GM21381 (cell line): Measurements from ENCODE around the gene PWWP2B.

Experiments
- ATAC-seq: cut with Tn5 transposase; IDR thresholded peaks from one replicate; pipeline ENCODE4 v1.9.1; 2021; ENCODE audit warnings: mild to moderate bottlenecking, moderate library complexity; ENCODE audit not compliant: unreplicated experiment

PWWP2B gene

DNA sequence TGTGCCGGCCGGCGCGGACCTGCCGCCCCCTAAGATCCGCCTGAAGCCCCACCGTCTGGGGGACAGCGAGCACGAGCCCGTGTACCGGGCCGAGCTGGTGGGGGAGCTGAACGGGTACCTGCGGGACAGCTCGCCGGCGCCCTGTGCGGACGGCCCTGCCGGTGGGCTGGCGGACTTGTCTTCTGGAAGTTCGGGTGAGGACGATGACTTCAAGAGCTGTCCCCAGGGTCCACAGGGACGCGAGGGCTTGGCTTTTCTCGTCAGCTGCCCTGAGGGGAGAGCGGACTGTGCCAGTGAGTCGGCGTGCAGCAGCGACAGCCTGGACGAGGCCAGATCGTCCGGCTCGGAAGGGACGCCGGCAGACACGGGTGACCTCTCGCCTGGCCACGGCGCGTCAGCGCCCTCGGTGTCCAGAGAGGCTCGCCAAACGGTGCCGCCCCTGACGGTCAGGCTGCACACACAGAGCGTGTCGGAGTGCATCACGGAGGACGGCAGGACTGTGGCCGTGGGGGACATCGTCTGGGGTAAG, 8.5 kb downstream of the PWWP2B start:
- ATAC-seq, result no peak

DNA sequence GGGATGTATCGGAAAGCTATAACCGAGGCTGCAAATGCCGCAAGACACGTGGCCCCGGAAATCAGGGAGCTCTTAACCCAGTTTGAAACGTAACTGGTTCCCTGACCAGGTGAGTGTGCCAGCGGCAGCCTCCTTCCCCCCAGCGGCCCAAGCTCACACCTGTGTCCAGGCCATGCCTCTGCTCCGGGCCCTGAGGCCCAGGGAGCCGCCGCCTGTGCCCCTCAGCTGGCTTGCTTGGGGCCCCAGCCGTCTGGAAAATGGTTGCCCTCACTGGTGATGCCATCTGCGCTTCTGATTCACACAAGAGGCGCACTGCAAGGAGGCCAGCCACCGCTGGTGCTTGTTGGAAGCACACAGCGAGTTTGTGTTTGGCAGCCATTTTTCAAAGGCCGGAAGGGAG, 9.2 kb downstream of the PWWP2B start:
- ATAC-seq, result no peak

DNA sequence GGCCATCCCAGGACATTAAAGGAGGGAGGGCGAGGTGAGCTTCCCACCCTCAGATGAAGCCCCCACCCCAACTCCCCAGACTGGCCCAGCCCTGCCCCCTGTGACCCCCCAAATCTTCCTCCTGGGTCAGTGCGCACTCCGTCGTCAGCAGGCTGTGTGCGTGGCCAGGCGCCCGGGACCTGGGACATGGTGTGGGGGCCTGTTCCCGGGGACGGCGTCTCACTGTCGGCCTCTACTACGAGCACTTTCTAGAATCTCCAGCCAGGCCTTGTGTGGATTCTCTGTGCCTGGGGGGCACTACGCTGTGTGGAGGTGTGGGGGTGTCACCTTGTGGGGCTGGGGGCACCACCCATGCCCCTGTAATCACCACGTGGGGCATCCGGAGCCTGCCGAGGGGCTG, 9.8 kb downstream of the PWWP2B start:
- ATAC-seq, result no peak

DNA sequence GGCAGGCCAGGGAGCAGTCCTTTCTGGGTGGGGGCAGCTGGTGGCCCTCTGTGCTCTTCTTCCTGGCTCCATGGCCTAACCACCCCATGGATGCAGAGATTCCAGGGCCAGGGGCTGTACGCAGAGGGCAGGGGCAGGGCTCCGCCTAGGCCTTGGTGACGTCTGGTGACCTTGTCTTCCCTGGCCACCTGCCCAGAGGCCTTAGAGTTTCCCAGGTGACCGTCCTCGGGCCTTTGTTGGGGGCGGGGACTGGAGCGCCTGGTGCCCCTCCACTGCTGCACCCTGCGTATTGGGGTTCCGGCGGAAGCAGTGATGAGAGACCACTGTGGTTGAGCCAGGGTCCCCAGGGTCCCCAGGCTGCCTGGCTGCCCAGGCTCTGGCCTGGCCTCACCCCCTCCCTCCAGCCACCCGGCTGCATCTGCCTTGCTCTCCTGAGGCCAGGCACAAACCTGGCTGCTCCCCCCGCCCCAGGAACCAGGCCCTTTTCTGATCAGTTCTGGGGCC, 10.3 kb downstream of the PWWP2B start:
- ATAC-seq, result no peak

DNA sequence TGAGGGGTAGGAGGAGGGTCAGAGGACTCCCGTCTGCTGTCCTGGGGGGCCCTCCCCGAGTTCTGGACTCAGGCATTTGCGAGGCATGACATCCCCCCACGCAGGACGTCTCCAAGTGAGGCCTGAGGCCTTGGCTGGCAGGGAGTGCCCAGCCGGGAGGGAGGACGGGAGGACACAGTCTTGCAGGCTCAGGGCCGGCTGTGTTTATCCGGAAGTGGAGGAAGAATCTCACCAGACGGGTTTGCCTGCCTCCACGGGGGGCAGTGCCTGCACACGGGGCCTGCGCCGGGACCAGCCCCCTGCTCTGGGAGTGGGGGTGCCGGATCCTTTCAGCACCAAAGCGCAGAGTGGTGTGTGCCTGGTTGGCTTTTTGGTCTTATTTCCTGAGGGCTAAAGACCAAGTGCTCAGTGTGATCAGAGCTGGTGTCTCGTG, 10.9 kb downstream of the PWWP2B start:
- ATAC-seq, result no peak

DNA sequence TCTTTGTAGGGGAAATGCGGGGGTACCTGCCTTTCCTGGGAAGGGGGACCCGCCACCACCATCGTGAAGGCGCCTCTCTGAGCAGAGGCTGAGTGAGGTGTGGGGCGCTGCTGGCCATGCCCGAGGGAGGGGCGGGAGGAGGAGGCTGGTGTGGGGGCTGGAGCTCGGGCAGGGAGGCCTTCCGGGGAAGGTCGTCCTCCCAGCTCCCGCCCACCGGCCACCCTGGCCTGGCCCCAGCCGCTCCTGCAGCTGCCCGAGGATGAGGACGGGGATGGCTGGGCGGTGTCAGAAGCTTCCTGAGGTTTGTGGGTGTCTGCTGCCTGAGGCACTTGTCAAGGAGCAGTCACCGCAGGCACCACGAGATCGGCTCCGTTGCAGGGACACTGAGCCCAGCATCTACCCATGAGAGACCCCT, 11.4 kb downstream of the PWWP2B start:
- ATAC-seq, result no peak

DNA sequence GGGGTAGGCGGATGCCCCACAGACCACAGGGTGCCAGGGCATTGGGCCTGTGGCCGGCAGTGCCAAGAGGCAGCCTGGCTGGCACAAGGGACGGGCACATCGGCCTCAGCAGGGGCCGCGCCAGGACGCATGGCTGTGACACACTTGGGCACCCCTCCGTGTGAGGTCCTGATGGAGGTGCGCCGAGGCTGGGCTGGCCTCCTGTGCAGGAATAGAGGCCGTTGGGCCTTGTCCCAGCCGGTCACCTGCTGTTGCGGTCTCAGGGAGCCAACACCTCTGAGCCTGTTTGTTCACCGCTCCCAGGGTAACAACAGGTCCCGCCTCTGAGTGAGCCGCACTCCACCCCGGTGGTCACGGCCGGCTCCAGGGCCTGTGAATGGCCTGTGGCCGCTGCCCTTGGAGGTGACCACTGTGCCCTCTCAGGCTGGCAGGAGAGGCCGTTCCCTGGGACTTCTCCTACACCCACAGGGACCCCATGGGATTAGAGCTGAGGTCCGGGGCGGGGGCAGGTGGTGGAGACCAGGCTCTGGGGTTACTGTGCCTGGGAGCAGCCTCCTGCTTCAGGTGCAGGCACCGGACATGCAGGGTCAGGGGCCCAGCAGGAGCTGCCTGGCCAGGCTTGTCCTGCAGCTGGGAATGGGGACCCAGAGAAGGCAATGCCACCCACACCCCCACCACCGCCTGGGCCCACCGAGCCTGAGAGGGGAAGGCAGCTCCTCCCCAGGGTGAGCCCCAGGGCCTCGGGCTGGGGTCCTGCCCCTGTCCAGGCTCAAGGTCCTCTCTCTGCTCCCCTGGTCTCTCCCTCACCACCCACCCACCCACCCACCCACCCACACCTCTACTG, 12.0 kb downstream of the PWWP2B start:
- ATAC-seq, result no peak

DNA sequence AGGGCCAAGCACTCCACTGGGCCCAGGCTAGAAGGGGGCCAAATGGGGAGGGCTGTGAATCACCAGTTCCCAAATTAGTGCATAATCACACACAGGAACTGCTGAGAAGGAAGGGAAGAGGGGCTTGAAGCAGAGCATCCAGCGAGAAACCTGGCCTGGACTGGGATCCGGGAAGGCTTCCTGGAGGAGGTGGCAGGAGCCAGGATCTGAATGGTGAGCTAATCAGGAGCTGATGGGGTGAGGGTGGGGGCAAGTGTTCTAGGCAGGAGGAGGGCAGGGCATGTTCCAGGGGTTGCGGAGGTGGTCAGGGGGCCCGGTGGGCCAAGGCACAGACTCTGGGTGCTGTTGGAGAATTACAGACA, 12.6 kb downstream of the PWWP2B start:
- ATAC-seq, result no peak

DNA sequence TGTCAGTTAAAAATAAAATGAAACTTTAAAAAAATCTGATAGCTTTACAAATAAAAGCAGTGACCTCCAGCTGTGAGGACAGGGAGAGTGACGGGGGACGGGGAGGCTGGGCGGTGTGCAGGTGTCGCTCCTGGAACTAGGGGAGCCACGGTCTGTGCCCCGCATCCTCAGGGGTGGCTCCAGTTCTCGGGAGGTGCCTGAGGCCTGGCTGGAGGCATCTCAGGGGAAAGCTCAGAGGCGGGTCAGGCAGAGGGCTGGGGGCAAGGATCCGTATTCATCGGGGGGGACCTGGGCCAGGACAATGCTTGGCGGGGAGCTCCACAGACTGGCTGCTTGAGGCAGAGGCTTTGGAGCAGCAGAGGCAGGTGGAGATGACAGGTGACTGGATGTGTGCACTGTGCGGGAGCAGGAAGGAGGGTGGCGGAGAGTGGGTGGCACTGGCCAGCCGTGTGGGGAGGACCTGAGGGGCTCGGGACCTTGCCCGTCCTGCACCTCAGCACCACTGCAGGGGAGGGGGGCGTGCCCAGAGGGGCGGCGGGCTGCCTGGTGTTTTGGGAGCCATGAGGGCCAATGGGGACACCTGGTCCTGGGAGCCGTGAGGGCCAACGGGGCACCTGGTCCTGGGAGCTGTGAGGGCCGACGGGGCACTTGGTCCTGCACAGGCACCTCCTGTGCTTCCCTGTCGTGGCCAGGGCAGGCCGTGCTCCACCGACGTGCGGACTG, 13.2 kb downstream of the PWWP2B start:
- no peak for ATAC-seq

DNA sequence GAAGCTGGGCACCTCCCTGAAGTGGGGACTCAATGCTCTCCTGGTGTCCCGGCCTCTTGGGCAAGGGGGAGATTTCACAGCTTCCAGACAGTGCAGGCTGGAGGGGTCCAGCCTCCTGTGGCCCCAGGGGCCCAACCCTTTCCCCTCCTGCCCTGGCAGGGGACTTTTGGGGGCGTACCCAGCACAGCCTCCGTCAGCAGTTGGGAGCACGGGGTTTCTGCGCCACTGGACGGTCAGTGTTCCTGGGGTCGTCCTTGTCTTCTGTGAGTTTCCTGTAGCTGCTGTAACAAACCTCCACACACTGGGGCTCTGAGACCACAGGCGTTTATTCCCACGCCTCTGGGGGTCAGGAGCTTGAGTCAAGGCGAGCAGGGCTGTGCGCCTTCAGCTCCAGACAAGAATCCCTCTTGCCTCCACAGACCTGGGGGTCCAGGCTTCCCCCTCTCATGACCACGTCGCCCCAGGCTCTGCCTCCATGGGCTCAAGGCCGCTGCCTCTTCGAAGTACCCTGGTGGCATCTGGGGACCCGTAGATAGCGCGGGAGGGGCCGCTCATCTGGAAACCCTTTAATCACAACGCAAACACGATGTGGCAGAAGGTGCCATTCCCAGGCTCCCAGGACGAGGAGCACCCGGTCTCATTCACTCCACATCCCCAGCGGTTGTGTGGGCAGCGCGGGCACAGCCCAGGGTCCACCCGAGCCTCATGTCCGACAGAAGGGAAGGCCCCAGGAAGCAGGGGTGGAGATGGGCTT, 14.0 kb downstream of the PWWP2B start:
- ATAC-seq, result no peak

DNA sequence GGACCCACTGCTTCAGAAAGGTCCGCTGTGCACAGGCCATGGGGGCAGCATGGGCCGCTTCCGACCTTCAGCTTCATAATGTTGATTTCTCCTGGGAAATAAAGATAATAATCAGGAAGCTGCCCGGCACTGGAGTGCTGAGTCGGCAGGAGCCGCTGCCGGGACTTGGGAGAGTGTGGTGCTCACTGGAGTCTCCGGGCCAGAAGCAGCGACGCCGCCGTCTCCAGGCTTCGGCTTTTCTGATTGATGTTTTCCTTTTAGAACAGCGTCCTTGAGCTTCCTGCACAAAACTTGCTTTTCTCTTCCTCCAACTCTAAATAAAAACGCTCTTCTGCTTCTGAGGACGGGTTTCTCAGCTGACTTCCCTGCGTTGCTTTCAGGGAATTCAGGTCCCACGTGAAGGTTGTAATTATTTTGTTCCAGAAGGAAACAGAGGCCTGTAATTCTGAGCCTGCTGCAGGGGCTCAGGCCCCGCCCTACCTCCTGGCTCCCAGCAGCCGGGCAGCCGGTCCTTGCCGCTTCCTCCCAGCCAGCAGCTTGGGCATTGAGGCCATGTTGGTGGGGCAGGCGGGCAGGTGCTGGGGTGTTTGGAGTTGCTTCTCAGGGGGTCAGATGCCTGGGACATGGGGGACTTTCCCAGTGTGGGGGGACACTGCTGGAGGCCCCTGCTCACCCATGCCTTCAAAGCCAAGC, 14.7 kb downstream of the PWWP2B start:
- no peak for ATAC-seq

DNA sequence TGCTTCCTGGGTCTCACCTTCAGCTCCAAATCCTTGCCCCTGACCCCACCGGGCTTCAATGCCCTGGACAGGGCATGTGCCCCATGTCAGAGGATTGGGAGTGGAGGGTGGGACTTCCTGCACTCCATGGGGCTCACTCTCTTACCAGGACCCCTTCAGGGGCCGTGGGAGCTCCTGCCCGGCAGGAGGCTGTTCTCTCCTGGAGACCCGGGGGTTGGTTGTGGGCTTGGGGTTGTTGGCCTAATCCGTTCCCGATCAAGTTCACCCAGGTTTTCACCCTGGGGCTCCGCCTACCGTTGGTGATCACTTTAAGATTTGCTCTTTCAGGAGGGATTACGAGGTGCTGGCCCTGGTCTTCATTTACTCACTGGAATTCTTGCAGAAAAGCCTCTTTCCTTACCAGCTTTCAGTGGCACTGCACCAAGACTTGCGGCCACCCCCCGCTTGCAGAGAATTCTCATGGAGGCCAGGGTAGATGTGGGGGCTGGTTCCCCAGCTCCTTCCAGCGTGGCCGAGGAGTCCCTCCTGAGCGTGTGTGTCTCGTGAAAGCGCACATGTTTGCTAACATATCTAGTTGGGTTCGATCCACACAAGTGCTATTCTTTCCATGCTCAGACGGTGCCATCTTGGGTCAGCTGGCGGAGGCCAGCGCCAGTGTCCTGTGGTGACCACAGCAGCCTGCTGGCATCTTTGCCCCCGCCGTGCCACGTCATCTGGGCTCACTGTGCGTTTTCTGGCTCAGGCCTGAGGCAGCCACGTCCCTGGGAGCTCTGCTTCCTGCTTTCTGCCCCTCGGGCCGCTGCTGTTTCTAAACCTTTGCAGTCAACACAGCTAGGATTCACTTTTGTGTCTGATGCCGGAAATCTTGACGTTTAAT, 15.6 kb downstream of the PWWP2B start:
- ATAC-seq, result no peak

DNA sequence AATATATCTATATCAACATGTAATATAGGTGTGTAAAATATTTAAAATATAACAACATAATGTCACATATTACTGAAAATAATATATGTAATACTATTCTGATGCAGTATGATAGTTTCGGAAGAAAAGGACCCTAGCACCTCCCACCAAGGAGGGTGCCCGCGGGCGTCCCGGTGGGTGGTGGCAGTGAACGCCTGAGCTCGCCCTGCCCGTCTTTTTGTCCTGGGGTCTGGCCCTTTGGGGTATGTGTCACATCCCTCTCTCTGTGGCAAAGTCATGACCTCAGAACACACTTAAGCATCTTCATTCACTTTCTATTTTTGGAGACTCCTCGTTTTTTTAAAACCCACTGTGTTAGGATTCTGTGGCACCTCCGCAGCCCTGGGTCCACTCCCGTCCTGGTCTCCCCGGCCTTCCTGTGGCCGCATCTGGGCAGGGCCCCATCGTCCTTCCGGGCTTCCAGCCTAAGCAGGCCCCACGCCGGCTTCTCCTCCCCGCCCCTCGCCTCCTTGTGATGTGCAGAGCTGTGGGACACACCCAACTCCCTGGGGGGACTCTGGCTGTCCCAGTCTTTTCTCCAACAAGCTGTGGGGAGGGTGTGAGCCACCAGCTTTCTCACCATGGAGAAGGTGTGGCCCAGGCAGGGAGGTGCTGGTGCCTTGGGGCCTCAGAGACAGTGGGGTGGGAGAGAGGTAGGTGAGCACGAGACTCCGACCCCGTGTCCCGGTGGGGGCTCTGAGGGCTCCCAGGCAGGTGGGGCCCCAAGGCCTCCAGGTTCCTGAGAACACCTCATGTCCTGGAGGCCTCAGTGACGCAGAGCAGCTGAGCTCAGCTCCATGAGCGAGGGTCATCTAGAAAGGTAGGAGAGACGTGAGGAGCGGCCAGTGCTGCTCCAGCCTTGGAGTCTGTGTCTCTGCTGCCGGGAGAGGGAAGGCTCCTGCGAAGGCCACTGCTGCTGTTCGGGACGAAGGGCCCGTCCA, 16.5 kb downstream of the PWWP2B start:
- no peak for ATAC-seq

DNA sequence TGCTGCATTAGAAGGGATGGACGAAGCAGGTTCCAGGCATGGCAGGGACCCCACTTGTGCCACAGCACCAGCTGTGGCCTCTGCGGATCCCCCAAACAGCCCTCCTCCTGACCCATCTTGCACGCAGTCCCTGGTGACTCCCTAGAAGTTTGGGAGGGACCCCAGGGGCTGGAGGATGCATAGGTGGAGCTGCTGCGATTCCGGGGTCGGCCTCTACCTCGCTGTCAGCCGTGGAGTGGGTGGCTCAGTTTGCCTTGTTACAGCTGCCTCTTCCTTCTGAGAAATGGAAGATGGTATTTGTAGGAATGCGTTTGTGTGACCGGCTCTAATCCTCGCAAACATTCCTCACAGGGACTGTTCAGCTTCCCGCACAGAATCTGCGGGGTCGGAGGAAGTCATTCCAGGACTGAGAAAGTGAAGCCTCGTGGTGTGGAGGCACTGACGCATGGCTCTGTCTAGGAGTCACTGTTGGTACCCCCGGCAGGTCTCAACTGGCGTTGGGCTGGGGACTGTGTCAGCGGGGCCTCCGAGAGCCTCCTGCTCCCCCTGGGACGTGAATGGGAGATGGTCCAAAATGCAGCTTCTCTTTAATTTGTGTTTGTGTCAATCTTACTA, 17.5 kb downstream of the PWWP2B start:
- no peak for ATAC-seq

DNA sequence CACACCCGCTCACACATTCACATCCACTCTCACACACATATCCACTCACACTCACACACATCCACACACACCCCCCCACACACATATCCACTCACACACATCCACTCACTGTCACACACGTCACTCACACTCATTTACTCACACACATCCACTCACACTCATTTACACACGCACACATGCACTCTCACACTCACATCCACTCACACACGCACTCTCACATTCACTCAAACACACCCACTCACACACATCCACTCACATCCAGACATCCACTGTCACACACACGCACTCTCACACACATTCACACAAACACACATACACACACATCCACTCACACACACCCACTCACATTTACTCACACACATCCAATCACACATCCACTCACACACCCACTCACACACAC, 18.3 kb downstream of the PWWP2B start:
- no peak for ATAC-seq

DNA sequence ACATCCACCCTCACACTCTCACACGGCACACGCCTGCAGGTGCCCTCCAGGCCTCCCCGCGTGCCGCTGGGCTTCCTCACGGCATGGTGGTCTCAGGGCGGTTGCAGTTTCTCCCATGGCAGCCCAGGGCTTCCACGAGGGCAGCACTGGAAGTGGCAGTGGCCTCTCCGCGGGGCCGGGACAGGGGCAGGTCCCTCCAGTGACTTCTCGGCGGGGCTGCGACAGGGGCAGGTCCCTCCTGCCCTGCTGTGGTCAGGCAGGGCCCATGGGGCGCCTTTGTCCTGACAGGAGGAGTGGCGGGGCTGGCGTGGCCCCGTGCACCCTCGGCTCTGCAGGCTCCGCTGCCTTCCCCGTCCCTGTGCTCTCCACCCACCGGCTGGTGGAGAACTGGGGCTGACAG, 19.0 kb downstream of the PWWP2B start:
- ATAC-seq, result no peak

DNA sequence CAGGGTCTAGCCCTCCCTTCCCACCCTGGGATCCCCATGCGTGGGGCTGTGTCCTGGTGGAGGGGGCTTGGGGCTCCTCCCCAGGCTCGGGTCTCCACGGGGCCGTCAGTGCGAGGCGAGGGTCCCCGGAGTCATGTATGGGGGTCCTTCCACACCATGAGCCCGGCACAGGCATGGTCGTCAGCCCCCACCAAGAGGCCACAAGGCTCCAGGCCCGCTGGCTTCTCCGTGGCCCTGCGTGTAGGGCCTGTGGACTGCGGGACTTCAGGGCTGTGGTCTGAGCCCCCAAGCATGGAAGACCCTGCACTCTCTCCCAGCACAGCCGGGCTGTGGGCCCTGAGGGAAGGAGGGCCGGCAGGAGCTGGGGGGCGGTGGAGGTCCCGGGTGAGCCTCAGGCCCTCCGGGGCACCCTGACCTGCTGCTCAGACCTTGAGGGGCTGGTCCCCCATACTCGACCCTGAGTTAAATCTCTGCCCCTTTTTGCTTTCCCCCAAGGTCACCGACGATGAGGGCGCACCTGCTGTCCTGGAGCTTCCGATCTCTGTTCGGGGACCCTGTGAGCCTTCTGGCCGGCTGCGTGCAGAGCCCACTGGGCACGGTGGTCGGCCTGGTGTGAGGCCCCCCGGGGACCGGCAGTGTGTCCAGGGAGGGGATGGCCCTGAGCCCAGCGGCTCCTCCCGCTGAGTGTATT, 19.7 kb downstream of the PWWP2B start:
- ATAC-seq, result no peak
